NCI-H2196 (cell line): ENCODE data around the gene ATF6B.
A peak's percentile ranks its signal among the peaks of the same experiment; 100 is the strongest.
"Not testable (repeated sequence)": the region's sequence is repeated elsewhere in the genome, so short reads cannot be mapped to it uniquely, and the experiment has no call there.

Experiments used
- DNase-seq: peaks from one replicate; lab custom pipeline; 2025; ENCODE audit not compliant: unreplicated experiment; lab: John Stamatoyannopoulos, UW

ATF6B gene

GRCh38 chr6:32154514-32155161 is 26.6 kb upstream of the ATF6B start:
- DNase-seq: peak; percentile 71

DNA sequence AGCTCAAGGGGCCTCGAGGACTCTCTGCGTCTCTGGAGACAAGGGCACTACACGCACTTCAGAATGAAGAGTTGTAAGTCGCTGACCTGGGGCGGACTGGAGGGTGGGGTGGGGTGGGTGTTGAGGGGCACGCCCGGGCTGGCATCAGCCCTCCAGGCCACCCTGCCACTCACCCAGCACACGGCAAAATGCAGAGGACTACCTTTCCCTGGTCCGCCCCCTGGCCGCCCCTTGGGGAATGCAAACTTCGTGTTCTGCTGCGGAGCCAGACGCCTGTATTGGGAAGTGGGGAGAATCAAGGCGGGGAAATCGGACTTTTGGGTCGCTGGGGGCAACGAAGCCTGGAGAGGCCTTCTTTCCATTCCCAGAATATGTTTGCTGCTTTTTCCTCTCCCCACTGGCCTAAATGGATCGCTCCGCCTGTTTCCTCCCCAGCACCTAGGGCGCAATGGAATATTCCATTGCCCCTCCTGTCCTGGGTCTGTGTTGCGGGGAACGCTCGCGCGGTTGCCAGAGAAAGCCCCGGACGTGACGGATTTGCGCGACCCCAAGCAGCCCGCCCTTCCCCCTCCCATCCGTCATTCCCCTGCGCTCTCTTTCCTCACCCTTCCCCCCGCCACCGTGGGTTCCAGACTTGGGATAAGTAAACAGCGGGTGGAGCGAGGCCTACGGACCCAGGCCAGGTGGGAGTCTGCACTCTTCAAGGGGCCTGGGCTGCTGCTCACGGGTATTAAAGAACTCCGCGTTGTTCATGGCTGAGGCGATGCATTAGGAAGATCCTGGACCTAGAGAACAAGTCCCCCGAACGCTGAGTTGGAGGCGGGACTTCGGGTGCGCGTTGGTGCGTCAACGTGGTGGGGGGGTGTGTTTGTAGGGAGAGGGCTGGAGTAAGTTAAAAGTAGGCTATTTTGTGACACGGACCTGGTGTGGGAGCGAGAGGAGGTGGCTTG is 25.8 kb upstream of the ATF6B start, which contains the start of gene PPT2:
PPT2 (plus strand) TSS at position 578 of the 950 bp plus-strand sequence. CDS start 454 bp downstream, outside the sequence.
- peak; percentile 88 for DNase-seq

GRCh38 chr6:32152769-32153563 is 24.9 kb upstream of the ATF6B start:
- no peak for DNase-seq

DNA sequence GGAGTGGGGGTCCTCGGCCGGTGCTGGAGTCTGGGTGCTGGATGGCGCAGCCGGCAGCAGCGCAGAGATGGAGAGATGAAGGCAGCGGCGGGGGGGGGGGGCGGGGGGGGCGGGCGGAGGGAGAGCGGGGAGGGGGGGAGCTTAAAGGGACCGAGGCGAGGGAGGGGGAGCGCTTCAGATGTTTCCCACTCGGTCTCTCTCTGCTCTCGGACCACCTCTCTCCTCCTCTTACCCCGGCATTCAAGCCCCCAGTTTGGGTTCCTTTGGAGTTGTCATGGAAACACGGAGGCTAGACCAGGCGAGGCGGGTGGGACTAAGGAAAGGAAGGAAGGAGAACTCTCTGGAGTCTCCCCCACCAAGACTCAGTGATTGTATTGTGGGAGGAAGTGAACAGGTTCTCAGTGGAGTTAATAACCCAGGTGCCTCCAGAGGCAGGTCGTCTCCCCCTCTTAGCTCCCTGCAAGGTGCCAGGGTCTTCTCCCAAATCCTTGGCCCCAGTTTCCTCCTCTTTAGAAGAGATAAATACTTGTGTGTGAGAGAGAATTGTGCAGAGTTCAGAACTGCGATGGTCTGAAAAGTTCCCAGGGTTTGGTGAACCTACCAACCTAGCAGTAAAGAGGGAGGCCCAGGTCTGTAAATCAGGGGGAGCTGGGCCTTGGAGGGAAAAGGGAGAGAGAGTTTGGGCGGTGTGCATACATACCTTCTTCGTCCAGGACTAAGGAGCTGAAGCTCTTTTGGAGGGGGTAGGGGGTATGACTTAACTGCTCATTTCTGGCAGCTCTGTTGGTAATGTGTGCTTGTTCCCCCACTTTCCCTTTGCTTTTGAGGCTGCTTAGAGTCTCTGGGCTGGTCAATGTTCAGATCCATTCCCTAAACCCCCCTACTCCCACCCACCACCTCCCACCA is 24.1 kb upstream of the ATF6B start, which contains the start of gene PRRT1:
PRRT1 (minus strand) TSS at position 77 of the 906 bp plus-strand sequence. CDS start 112 bp downstream, outside the sequence.
- no peak for DNase-seq

- DNase-seq: no peak
Measured at GRCh38 chr6:32151181-32151862, 23.3 kb upstream of the ATF6B start.

DNA sequence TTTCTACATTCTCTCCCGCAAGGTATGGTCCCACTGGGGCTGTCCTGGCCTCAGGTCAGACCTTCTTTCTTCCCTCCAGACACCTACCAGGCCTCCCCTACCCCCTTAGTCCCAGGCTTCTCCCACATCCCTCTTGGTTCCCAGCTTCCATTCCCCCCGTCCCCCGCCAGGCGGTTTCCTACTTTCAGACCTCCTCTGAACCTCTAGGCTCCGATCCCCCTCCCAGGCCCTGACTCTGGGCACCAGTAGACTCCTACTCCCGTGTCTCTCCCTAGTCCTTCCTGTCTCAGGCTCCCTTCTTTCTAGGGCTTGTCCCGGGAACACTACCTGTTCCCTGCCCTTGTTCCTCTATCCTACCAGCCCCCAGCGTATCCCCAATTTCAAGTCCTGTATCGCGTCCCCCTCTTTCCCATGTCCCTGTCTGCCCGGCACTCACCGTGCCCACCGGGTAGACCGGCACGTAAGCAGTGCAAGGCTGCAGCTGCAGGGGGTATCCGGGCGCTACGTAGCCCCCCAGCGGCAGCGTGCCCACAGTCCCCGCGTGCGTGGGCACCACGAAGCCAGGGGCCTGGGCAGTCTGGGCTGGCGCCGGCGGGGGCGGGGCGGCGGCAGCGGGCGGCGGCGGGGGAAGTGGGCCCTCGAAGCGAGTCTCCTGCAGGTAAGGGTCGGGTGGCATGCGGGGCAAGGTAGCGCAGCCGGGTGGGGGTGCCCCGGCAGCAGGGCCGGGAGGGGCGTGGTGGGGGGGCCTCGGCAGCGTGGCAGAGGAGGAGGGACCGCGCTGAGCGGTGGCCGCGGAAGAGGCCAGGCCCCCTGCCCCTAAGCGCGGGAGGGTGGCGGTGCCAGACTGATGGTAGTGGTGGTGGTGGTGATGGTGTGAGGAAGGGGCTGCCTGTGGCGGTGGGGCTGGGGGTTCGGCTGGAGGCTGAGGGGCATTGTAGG is 22.2 kb upstream of the ATF6B start:
- no peak for DNase-seq

DNA sequence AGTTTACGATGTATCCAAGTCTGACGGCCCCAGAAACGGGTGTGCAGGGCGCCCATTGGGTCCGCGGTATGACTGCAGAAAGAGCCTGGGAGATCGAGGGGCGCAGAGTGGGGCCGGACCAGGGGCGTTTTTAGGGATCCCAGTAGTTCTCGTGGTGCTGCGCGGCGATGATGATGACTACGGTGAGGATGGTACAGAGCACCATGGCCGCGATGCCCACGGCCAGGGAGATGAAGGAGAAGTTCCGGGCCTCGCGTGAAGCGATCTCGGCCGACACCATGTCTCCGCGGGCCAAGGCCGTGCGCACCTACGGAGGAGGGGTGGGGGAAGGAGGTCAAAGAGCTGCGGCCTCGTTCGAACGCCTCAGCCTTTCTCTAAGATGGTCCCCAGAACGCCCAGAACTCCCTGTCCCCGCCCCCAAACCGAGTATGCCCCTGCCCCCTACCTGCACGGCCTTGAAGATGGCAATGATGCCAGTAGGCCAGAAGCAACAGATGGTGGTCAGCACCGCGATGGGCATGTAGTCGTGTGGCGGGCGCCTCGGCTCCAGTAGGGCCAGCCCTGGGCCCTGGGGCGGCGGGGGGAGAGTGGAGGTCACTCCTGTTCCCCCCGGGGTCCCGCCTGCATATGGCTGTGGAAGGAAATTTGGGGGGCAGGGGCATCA is 21.2 kb upstream of the ATF6B start:
- no peak for DNase-seq

GRCh38 chr6:32148289-32149091 is 20.4 kb upstream of the ATF6B start:
- DNase-seq: no peak

- no peak for DNase-seq
Measured at GRCh38 chr6:32147401-32148132, 19.5 kb upstream of the ATF6B start.

- DNase-seq: no peak
Measured at GRCh38 chr6:32146687-32147086, 18.6 kb upstream of the ATF6B start.

GRCh38 chr6:32146287-32146686 is 18.2 kb upstream of the ATF6B start:
- DNase-seq: no peak

GRCh38 chr6:32144238-32144637 is 16.2 kb upstream of the ATF6B start:
- DNase-seq: not testable (repeated sequence)

DNA sequence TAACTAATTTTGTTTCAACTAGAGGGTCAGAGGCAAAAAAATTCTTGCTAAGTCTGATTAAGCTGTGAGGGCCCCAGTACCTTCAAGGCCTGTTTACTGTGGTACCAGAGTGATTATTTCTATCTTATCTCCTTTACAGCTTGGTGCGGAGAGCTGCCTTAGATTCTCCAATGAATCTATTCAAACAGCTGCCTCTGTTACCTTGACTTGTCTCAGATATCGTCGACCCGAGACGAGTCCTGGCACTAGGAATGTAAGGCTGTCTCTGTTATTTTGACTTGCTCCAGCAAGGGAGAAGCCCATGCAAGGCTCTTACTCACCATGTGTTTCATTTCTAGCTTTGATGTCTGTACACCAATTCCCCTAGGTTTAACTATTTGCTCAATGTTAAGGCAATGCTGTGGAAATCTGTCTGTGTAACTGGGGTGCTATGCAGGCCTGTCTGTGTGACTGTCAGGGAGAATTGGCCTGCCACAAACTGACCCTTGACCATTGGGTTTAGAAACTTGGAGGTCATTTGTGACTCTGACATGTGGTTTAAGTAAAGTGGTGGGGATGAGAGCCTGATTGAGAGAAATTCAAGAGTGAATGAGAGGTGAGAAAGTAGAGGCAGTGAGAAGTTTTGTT is 12.5 kb upstream of the ATF6B start:
- no peak for DNase-seq

DNA sequence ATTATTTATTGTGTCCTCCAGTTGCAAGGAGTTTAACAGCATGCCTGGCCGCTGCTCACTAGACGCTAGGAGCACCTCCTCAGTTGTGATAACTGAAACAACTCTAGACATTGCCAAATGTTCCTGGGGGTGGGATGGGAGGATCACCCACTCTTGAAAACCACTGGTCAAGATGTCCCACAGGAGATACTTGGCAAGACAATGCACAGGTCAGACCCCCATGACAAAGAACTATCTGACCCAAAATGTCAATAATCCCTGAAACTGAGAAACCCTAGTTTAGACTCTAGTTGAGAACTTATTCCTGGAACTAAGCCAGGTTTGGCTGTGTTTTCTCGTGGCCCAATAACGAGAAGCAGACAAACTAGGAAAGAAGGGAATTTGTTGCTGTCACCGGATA is 11.5 kb upstream of the ATF6B start:
- DNase-seq: no peak

DNA sequence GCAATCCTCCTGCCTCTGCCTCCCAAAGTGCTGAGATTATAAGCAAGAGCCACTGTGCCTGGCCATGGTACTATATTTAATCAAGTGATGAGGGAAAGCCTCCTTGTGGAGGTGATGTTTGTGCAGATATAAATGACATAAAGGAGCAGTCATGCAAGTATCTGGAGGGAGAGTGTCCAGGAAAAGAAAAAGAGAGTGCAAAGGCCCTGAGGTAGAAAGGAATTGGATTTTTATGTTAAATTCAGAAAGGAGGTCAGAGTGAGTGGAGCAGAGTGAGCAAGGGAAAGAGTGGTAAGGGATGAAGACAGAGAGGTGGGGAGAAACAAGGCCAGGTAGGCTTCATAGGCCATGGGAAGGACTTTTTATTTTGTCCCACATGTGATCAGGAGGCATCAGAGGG is 9.4 kb upstream of the ATF6B start:
- DNase-seq: no peak

DNA sequence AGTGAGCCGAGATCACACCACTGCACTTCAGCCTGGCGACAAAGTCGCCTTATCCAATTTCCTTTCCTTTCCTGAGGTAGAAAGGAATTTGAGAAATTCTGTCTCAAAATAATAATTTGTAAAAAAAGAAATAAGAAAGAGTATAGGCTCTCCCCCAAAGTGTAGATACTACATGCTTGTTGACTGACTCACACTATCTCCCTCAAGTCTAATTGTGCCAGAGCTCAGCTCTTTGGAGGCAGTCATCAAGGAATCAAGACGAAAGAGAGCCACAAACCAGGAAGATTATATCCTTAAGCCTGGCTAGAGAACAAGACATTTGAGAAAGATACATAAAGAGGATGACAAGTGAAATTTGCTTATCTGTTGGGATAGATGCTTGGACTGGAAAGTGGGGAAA is 5.7 kb upstream of the ATF6B start:
- DNase-seq: no peak
